WTC11 (cell line): ENCODE results near the gene GRAP2. TPM values are rescaled to one million over a fixed set of nuclear protein-coding genes. Genes with fewer than 3 reads are reported as not detected.

Experiments
- ATAC-seq: fragments of 200-7000 bp; cut with Tn5 transposase; 2 replicates; pipeline ENCODE4 v1.10.0; 2021; ENCODE audit warnings: mild to moderate bottlenecking, moderate library complexity
- CTCF ChIA-PET: fragments of 300-600 bp; sonication (Branson Sonifier 250); formaldehyde crosslinking; loops from one replicate; lab custom pipeline; 2021; ENCODE audit warnings: antibody characterized with exemption; lab: Charles Lee
- POLR2A ChIA-PET: fragments of 350-600 bp; sonication (Branson Sonifier 250); formaldehyde crosslinking; loops from one replicate; lab custom pipeline; 2021; ENCODE audit warnings: antibody characterized with exemption; lab: Charles Lee
- DNase-seq: peaks from one replicate; pipeline ENCODE4 v3.0.0; 2021; ENCODE audit warnings: low spot score
- H3K27ac Mint-ChIP-seq: 2 replicates; pipeline ENCODE4 v1.8.0; 2021; ENCODE audit warnings: mixed read lengths
- H3K27me3 Mint-ChIP-seq: 2 replicates; pipeline ENCODE4 v1.8.0; 2021; ENCODE audit warnings: low read depth, mild to moderate bottlenecking, moderate library complexity, mixed read lengths
- H3K36me3 Mint-ChIP-seq: 2 replicates; pipeline ENCODE4 v1.8.0; 2021; ENCODE audit warnings: mixed read lengths
- H3K4me1 Mint-ChIP-seq: 2 replicates; pipeline ENCODE4 v1.8.0; 2022; ENCODE audit warnings: mixed read lengths
- H3K4me3 Mint-ChIP-seq: 2 replicates; pipeline ENCODE4 v1.8.0; 2021; ENCODE audit warnings: mild to moderate bottlenecking, moderate library complexity, mixed read lengths
- H3K9me3 Mint-ChIP-seq: 2 replicates; pipeline ENCODE4 v1.8.0; 2021; ENCODE audit warnings: mixed read lengths
- CTCF ChIP-seq: fragments of 200-600 bp; IDR thresholded peaks from 2 replicates; pipeline ENCODE4 v1.8.0; 2022; ENCODE audit warnings: antibody characterized with exemption
- E2F1 ChIP-seq: sonication (generic); formaldehyde crosslinking; IDR thresholded peaks from 2 replicates; pipeline ENCODE4 v1.8.0; 2022; ENCODE audit warnings: mild to moderate bottlenecking, missing genetic modification reagents
- FOXP1 ChIP-seq: sonication (generic); formaldehyde crosslinking; IDR thresholded peaks from 2 replicates; pipeline ENCODE4 v1.8.0; 2022; ENCODE audit warnings: missing genetic modification reagents, mild to moderate bottlenecking, moderate library complexity, borderline replicate concordance
- JUN ChIP-seq: sonication (generic); formaldehyde crosslinking; IDR thresholded peaks from 2 replicates; pipeline ENCODE4 v1.8.0; 2023; ENCODE audit warnings: mild to moderate bottlenecking, missing genetic modification reagents
- NFE2L1 ChIP-seq: sonication (generic); formaldehyde crosslinking; IDR thresholded peaks from 2 replicates; pipeline ENCODE4 v1.8.1; 2023; ENCODE audit warnings: missing genetic modification reagents
- RORB ChIP-seq: fragments of 250-450 bp; sonication (Bioruptor Pico); IDR thresholded peaks from 2 replicates; pipeline ENCODE4 v1.9.0; 2021; ENCODE audit warnings: mild to moderate bottlenecking
- SP1 ChIP-seq: sonication (generic); formaldehyde crosslinking; conservative IDR thresholded peaks from 2 replicates; pipeline ENCODE4 v1.8.1; 2022; ENCODE audit warnings: missing genetic modification reagents
- ZBTB43 ChIP-seq: sonication (generic); formaldehyde crosslinking; IDR thresholded peaks from 2 replicates; pipeline ENCODE4 v1.8.1; 2023; ENCODE audit warnings: mild to moderate bottlenecking, missing genetic modification reagents
- ZNF416 ChIP-seq: fragments of 250-450 bp; sonication (Bioruptor Pico); IDR thresholded peaks from 2 replicates; pipeline ENCODE4 v1.9.0; 2021; ENCODE audit warnings: mild to moderate bottlenecking, inconsistent platforms
- ZNF425 ChIP-seq: fragments of 250-450 bp; sonication (Bioruptor Pico); conservative IDR thresholded peaks from 2 replicates; pipeline ENCODE4 v1.9.0; 2021; ENCODE audit warnings: mild to moderate bottlenecking
- ZNF512 ChIP-seq: sonication (generic); formaldehyde crosslinking; IDR thresholded peaks from 2 replicates; pipeline ENCODE4 v1.8.1; 2022; ENCODE audit warnings: missing genetic modification reagents, borderline replicate concordance
- ZNF532 ChIP-seq: fragments of 250-450 bp; sonication (Bioruptor Pico); IDR thresholded peaks from 2 replicates; pipeline ENCODE4 v1.9.0; 2021; ENCODE audit warnings: mild to moderate bottlenecking, borderline replicate concordance
- total RNA-seq: library from RNA; stranded (reverse); gene quantifications from 3 replicates; pipeline ENCODE4 v1.2.3, GENCODE V29; 2021

The GRAP2 gene
- total RNA-seq, 1 experiment from 2014 or later, result 0.33 TPM

GRCh38 chr22:40015358-40015976 lies 114.6 kb downstream of the GRAP2 start (continued):
- no peak for TF ChIP-seq ZNF512
- no peak for TF ChIP-seq E2F1 (CRISPR knock-in tag)
- no peak for TF ChIP-seq JUN
- no peak for TF ChIP-seq SP1
- TF ChIP-seq NFE2L1 (CRISPR knock-in tag), result no peak
- TF ChIP-seq RORB, result no peak
- no peak for TF ChIP-seq ZNF425 (CRISPR knock-in tag)

GRCh38 chr22:40018051-40018450 lies 117.2 kb downstream of the GRAP2 start:
- ChIA-PET POLR2A (no interaction called here), CTCF (interaction anchor here (0.5 kb wide), 1 partner anchor 477 kb away, joined by 3 read pairs; no protein-coding TSS in a partner anchor)
- H3K27ac Mint-ChIP-seq, result no peak overlapping the region
- peaks cover 28% of the 10 kb centered on the region for H3K36me3 Mint-ChIP-seq
- H3K9me3 Mint-ChIP-seq, result peaks cover 10% of the 10 kb centered on the region
- DNase-seq (no peak), ATAC-seq (no peak)
- H3K27me3 Mint-ChIP-seq, result no peaks in the 10 kb centered on the region
- no peak overlapping the region for H3K4me3 Mint-ChIP-seq
- no peak for TF ChIP-seq ZNF532 (CRISPR knock-in tag)
- TF ChIP-seq CTCF, result no peak
- TF ChIP-seq FOXP1 (CRISPR knock-in tag), result no peak
- TF ChIP-seq ZBTB43, result no peak
- no peak for TF ChIP-seq ZNF416
- H3K4me1 Mint-ChIP-seq, result peaks cover 9% of the 10 kb centered on the region
